MCF 10A (cell line): ENCODE results near the gene FOCAD. TPM values are rescaled to one million over a fixed set of nuclear protein-coding genes. Genes with fewer than 3 reads are reported as not detected.

Experiments
- BruUV-seq: library from RNA; stranded (reverse); fragments of 400-500 nt; replicated peaks from 2 replicates; lab custom pipeline; 2021; lab: Mats Ljungman, UMichigan
- CTCF ChIA-PET: fragments of 300-600 bp; sonication (Branson Sonifier 250); formaldehyde crosslinking; extraction: SDS; loops from one replicate; lab custom pipeline; 2021; ENCODE audit warnings: antibody characterized with exemption, inconsistent platforms; lab: Yijun Ruan, JAX
- POLR2A ChIA-PET: fragments of 300-600, 350-650 bp; sonication (Branson Sonifier 250); formaldehyde crosslinking; extraction: SDS; loops from one replicate; lab custom pipeline; 2020; ENCODE audit warnings: antibody characterized with exemption, inconsistent platforms; lab: Yijun Ruan, JAX
- DNase-seq: peaks from one replicate; pipeline ENCODE4 v3.0.0-alpha.2; 2018; ENCODE audit not compliant: unreplicated experiment
- H3K27ac Mint-ChIP-seq: one replicate; pipeline ENCODE4 v1.8.0; 2022; ENCODE audit warnings: mild to moderate bottlenecking, low read depth, mixed read lengths; ENCODE audit not compliant: unreplicated experiment
- H3K27me3 Mint-ChIP-seq: one replicate; pipeline ENCODE4 v1.8.0; 2022; ENCODE audit warnings: mixed read lengths; ENCODE audit not compliant: insufficient read depth, unreplicated experiment
- H3K36me3 Mint-ChIP-seq: one replicate; pipeline ENCODE4 v1.8.0; 2022; ENCODE audit warnings: mild to moderate bottlenecking, moderate library complexity, mixed read lengths; ENCODE audit not compliant: insufficient read depth, unreplicated experiment
- H3K4me1 Mint-ChIP-seq: one replicate; pipeline ENCODE4 v1.8.0; 2022; ENCODE audit warnings: mixed read lengths; ENCODE audit not compliant: insufficient read depth, unreplicated experiment
- H3K4me3 Mint-ChIP-seq: one replicate; pipeline ENCODE4 v1.8.0; 2022; ENCODE audit warnings: mild to moderate bottlenecking, moderate library complexity, mixed read lengths; ENCODE audit not compliant: unreplicated experiment
- H3K9me3 Mint-ChIP-seq: one replicate; pipeline ENCODE4 v1.8.0; 2022; ENCODE audit warnings: mixed read lengths; ENCODE audit not compliant: unreplicated experiment
- intact Hi-C: fragments of 100-400 bp; cut with micrococcal nuclease; formaldehyde crosslinking; loops from 2 replicates; pipeline ENCODE4 v1.14.1; 2022
- total RNA-seq: library from RNA; stranded (reverse); gene quantifications from 2 replicates; pipeline ENCODE4 v1.2.3, GENCODE V29; 2022
- TF ChIP-seq, protein P1 (sequence below): fragments of 200-600 bp; IDR thresholded peaks from one replicate; pipeline ENCODE4 v1.8.0; 2022; ENCODE audit warnings: antibody characterized with exemption, mild to moderate bottlenecking; ENCODE audit not compliant: unreplicated experiment

Gene FOCAD
- total RNA-seq, 1 experiment from 2014 or later, result 20.7 TPM

DNA sequence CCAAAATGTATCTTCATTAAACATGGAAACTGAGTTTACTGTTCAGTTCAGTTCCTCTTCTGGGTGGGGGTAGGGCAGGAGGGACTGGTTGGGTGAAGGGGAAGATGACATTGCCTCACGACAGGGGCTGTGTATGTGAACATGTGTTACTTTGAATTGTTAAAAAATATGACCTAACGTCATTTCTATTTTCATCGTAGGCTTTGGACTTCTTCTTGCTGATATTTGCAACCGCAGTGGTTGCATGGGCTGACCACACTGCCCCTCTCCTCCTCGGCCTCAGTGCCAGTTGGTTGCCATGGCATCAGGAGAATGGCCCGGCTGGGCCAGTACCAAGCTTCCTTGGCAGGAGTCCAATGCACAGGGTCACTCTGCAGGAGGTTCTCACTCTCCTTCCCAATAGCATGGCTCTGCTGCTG, 305.9 kb downstream of the FOCAD start:
- no peaks in the 10 kb centered on the region for H3K27me3 Mint-ChIP-seq
- POLR2A ChIA-PET, result no interaction called here
- TF ChIP-seq, protein P1, sequence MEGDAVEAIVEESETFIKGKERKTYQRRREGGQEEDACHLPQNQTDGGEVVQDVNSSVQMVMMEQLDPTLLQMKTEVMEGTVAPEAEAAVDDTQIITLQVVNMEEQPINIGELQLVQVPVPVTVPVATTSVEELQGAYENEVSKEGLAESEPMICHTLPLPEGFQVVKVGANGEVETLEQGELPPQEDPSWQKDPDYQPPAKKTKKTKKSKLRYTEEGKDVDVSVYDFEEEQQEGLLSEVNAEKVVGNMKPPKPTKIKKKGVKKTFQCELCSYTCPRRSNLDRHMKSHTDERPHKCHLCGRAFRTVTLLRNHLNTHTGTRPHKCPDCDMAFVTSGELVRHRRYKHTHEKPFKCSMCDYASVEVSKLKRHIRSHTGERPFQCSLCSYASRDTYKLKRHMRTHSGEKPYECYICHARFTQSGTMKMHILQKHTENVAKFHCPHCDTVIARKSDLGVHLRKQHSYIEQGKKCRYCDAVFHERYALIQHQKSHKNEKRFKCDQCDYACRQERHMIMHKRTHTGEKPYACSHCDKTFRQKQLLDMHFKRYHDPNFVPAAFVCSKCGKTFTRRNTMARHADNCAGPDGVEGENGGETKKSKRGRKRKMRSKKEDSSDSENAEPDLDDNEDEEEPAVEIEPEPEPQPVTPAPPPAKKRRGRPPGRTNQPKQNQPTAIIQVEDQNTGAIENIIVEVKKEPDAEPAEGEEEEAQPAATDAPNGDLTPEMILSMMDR, result no peak
- intact Hi-C loops, result loop anchor here (10.0 kb wide), 1 partner anchor 85 kb away; the partner anchor contains the start of gene IFNB1
- peaks cover 18% of the 10 kb centered on the region for H3K36me3 Mint-ChIP-seq
- DNase-seq, result no peak
- BruUV-seq, result no TSS peak
- no peak overlapping the region for H3K4me3 Mint-ChIP-seq
- H3K4me1 Mint-ChIP-seq, result no peaks in the 10 kb centered on the region
- CTCF ChIA-PET, result interaction anchor here (0.5 kb wide), 1 partner anchor 1719 kb away, joined by 5 read pairs; no protein-coding TSS in a partner anchor
- H3K27ac Mint-ChIP-seq, result no peak overlapping the region
- H3K9me3 Mint-ChIP-seq, result no peaks in the 10 kb centered on the region

DNA sequence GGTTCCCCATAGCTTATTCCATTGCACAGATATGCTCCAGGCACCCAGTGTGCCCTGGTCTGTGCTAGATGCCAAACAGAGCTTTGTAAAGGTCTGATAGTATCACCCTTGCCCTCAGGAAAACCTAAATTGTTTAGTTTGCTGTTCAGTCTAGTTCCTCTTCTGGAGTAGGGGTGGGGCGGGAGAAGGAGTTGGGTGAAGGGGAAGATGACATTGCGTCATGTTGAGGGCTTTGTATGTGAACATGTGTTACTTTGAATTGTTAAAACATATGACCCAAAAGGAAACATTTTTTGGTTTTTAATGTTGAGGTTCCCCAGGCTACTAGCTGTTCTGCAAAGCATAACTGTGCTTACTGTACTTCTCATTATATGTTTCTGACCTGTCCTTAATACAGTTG, 306.8 kb downstream of the FOCAD start:
- intact Hi-C loops, result no loop called here
- Mint-ChIP-seq H3K27ac (no peak overlapping the region), H3K36me3 (peaks cover 18% of the 10 kb centered on the region), H3K4me3 (no peak overlapping the region), H3K9me3 (no peaks in the 10 kb centered on the region), H3K27me3 (no peaks in the 10 kb centered on the region), H3K4me1 (no peaks in the 10 kb centered on the region)
- no TSS peak for BruUV-seq
- ChIA-PET POLR2A (no interaction called here), CTCF (interaction anchor here (0.5 to 0.7 kb wide), 2 partner anchors 9 to 57 kb away, joined by 3 read pairs; no protein-coding TSS in a partner anchor)
- no peak for DNase-seq
- TF ChIP-seq, protein P1, result no peak

DNA sequence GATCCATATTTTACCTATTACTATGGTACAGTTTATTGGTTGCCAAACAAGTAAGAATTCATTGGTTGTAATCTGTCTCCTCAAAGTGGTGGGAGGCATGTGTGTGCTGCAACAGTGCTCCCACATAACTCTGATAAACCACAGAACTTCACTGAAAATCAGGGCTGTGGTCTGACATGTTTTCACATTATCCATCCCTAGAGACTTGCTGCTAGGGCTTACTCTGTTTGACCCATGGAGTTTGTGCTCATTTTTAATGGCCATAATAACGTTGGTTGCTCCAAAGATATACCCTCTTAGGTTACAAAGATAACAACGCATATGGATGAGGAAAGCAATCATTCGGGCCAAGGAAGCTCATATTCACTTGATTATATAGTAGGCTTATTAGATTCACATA, 310.4 kb downstream of the FOCAD start:
- intact Hi-C loops, result no loop called here
- no TSS peak for BruUV-seq
- CTCF ChIA-PET, result no interaction called here

DNA sequence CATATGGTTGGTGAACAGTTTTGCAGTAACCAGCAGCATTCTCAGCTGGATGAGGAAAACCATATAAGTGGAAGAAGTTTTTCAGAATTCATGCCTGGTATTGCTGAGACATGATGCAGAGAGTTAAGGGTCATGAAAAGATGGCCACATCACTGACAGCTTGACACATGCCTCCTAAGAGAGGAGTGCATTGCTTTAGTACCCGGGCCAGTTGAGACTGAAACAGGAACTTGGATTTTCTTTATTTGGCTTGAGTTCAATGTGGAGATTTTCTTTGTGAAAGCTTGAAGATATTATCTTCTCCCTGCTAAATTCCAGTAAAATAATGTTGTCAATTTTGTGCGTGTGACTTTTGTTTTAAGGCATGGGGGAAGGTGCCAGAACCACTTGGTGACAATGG, 311.6 kb downstream of the FOCAD start:
- Mint-ChIP-seq H3K36me3 (peaks cover 6% of the 10 kb centered on the region), H3K27ac (no peak overlapping the region), H3K4me3 (no peak overlapping the region), H3K27me3 (no peaks in the 10 kb centered on the region), H3K4me1 (no peaks in the 10 kb centered on the region), H3K9me3 (no peaks in the 10 kb centered on the region)
- ChIA-PET POLR2A (no interaction called here), CTCF (no interaction called here)
- no TSS peak for BruUV-seq
- intact Hi-C loops, result no loop called here
- TF ChIP-seq, protein P1, result no peak
- no peak for DNase-seq

More for the DNA sequence above, 310.4 kb downstream of the FOCAD start:
- POLR2A ChIA-PET, result no interaction called here
- H3K9me3 Mint-ChIP-seq, result no peaks in the 10 kb centered on the region
- H3K36me3 Mint-ChIP-seq, result peaks cover 17% of the 10 kb centered on the region
- no peaks in the 10 kb centered on the region for H3K27me3 Mint-ChIP-seq
- H3K27ac Mint-ChIP-seq, result no peak overlapping the region
- TF ChIP-seq, protein P1, result no peak
- no peaks in the 10 kb centered on the region for H3K4me1 Mint-ChIP-seq
- DNase-seq, result no peak
- no peak overlapping the region for H3K4me3 Mint-ChIP-seq
